ENCODE results near the gene NLRP9. TPM values are rescaled to one million over a fixed set of nuclear protein-coding genes. Genes with fewer than 3 reads are reported as not detected.
"Not testable (repeated sequence)": the region's sequence is repeated elsewhere in the genome, so short reads cannot be mapped to it uniquely, and the experiment has no call there.

Gene NLRP9
- total and polyA plus RNA-seq, 2 donors (not counting 1 experiment from before 2014, with no cell fraction given), result not detected

GRCh38 chr19:55756808-55757207 lies 18.6 kb upstream of the NLRP9 start:
- H3K27ac ChIP-seq (ENCODE audit: insufficient read depth, low read length); H3K4me3 ChIP-seq (replicated peaks in 1 of 4; ENCODE audit: control extremely low read depth in 1 of 4, insufficient read depth in 1 of 4, low read depth in 3 of 4, low read length in 4 of 4); H4K20me1 ChIP-seq (ENCODE audit: control insufficient read depth, extremely low read depth, insufficient read depth, low read length); H3K9me3 ChIP-seq (ENCODE audit: control insufficient read depth, insufficient read depth, low read depth, low read length); H2AFZ ChIP-seq (ENCODE audit: low read length); DNase-seq (ENCODE audit: low read depth in 2 of 2); H3K27me3 ChIP-seq (ENCODE audit: control insufficient read depth, insufficient read depth, low read length); H3K9ac ChIP-seq (ENCODE audit: insufficient read depth, low read length); H3K4me2 ChIP-seq (ENCODE audit: extremely low read depth, insufficient read depth, low read length); H3K4me1 ChIP-seq (ENCODE audit: control insufficient read depth, extremely low read depth, insufficient read depth, low read length); H3K79me2 ChIP-seq (ENCODE audit: control insufficient read depth, insufficient read depth, low read length); H3K36me3 ChIP-seq (ENCODE audit: control insufficient read depth, insufficient read depth, low read length): not testable (repeated sequence)

- no peaks in the 10 kb centered on the region for H3K9me3 ChIP-seq (ENCODE audit: control insufficient read depth, insufficient read depth, low read depth, low read length)
- H3K36me3 ChIP-seq (ENCODE audit: control insufficient read depth, insufficient read depth, low read length), result no peaks in the 10 kb centered on the region
- H3K27ac ChIP-seq (ENCODE audit: insufficient read depth, low read length), result no peak overlapping the region
- no peaks in the 10 kb centered on the region for H3K4me1 ChIP-seq (ENCODE audit: control insufficient read depth, extremely low read depth, insufficient read depth, low read length)
- no peaks in the 10 kb centered on the region for H3K27me3 ChIP-seq (ENCODE audit: control insufficient read depth, insufficient read depth, low read length)
- DNase-seq (ENCODE audit: low read depth in 2 of 2), result no peak
- no peak overlapping the region for H3K9ac ChIP-seq (ENCODE audit: insufficient read depth, low read length)
- no peak overlapping the region for H3K4me3 ChIP-seq (replicated peaks in 1 of 4; ENCODE audit: control extremely low read depth in 1 of 4, insufficient read depth in 1 of 4, low read depth in 3 of 4, low read length in 4 of 4)
- no peaks in the 10 kb centered on the region for H4K20me1 ChIP-seq (ENCODE audit: control insufficient read depth, extremely low read depth, insufficient read depth, low read length)
- TF ChIP-seq, protein P1, sequence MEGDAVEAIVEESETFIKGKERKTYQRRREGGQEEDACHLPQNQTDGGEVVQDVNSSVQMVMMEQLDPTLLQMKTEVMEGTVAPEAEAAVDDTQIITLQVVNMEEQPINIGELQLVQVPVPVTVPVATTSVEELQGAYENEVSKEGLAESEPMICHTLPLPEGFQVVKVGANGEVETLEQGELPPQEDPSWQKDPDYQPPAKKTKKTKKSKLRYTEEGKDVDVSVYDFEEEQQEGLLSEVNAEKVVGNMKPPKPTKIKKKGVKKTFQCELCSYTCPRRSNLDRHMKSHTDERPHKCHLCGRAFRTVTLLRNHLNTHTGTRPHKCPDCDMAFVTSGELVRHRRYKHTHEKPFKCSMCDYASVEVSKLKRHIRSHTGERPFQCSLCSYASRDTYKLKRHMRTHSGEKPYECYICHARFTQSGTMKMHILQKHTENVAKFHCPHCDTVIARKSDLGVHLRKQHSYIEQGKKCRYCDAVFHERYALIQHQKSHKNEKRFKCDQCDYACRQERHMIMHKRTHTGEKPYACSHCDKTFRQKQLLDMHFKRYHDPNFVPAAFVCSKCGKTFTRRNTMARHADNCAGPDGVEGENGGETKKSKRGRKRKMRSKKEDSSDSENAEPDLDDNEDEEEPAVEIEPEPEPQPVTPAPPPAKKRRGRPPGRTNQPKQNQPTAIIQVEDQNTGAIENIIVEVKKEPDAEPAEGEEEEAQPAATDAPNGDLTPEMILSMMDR (conservative IDR thresholded peaks at IDR 0.05 in 1 of 2, IDR thresholded peaks at IDR 0.05 in 1 of 2; ENCODE audit: low read depth in 1 of 2, low read length in 2 of 2), result no peak
- TF ChIP-seq EZH2 (IDR thresholded peaks at IDR 0.05; ENCODE audit: low read length, missing control alignments), result no peak
- no peak overlapping the region for H3K4me2 ChIP-seq (ENCODE audit: extremely low read depth, insufficient read depth, low read length)
- H3K79me2 ChIP-seq (ENCODE audit: control insufficient read depth, insufficient read depth, low read length), result no peaks in the 10 kb centered on the region
- no peak overlapping the region for H2AFZ ChIP-seq (ENCODE audit: low read length)
These were observed 15.2 kb upstream of the NLRP9 start for GRCh38 chr19:55753401-55753800.

DNA sequence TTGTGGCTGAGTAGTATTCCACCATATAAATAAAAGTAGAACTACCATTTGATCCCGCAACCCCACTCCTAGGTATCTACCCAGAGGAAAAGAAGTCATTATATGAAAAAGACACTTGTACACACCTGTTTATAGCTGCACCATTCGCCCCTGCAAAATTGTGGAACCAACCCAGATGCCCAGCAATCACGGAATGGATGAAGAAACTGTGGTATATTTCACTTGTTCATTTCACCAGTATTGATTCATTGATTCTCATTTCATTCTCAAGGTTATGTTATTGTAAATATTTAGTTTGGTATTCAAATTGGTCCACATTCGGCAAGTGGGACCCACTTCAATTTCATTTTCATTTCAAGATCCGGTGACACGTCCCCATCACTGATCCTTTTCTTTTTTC lies 12.5 kb upstream of the NLRP9 start:
- Histone ChIP-seq H3K4me1 (ENCODE audit: control insufficient read depth, extremely low read depth, insufficient read depth, low read length) (no peaks in the 10 kb centered on the region), H3K4me3 (replicated peaks in 1 of 4; ENCODE audit: control extremely low read depth in 1 of 4, insufficient read depth in 1 of 4, low read depth in 3 of 4, low read length in 4 of 4) (no peak overlapping the region), H3K9me3 (ENCODE audit: control insufficient read depth, insufficient read depth, low read depth, low read length) (no peaks in the 10 kb centered on the region), H3K27ac (ENCODE audit: insufficient read depth, low read length) (no peak overlapping the region), H3K4me2 (ENCODE audit: extremely low read depth, insufficient read depth, low read length) (no peak overlapping the region), H3K36me3 (ENCODE audit: control insufficient read depth, insufficient read depth, low read length) (no peaks in the 10 kb centered on the region), H3K9ac (ENCODE audit: insufficient read depth, low read length) (no peak overlapping the region), H2AFZ (ENCODE audit: low read length) (no peak overlapping the region), H3K79me2 (ENCODE audit: control insufficient read depth, insufficient read depth, low read length) (no peaks in the 10 kb centered on the region), H4K20me1 (ENCODE audit: control insufficient read depth, extremely low read depth, insufficient read depth, low read length) (no peaks in the 10 kb centered on the region), H3K27me3 (ENCODE audit: control insufficient read depth, insufficient read depth, low read length) (no peaks in the 10 kb centered on the region)
- no peak for DNase-seq (ENCODE audit: low read depth in 2 of 2)
- TF ChIP-seq EZH2 (IDR thresholded peaks at IDR 0.05; ENCODE audit: low read length, missing control alignments), result no peak
- TF ChIP-seq, protein P1 (conservative IDR thresholded peaks at IDR 0.05 in 1 of 2, IDR thresholded peaks at IDR 0.05 in 1 of 2; ENCODE audit: low read depth in 1 of 2, low read length in 2 of 2), result no peak

- H2AFZ ChIP-seq (ENCODE audit: low read length); H3K79me2 ChIP-seq (ENCODE audit: control insufficient read depth, insufficient read depth, low read length); H3K4me3 ChIP-seq (replicated peaks in 1 of 4; ENCODE audit: control extremely low read depth in 1 of 4, insufficient read depth in 1 of 4, low read depth in 3 of 4, low read length in 4 of 4); H3K9ac ChIP-seq (ENCODE audit: insufficient read depth, low read length); H3K27ac ChIP-seq (ENCODE audit: insufficient read depth, low read length); H3K4me2 ChIP-seq (ENCODE audit: extremely low read depth, insufficient read depth, low read length); H3K4me1 ChIP-seq (ENCODE audit: control insufficient read depth, extremely low read depth, insufficient read depth, low read length); DNase-seq (ENCODE audit: low read depth in 2 of 2); H3K27me3 ChIP-seq (ENCODE audit: control insufficient read depth, insufficient read depth, low read length); H3K9me3 ChIP-seq (ENCODE audit: control insufficient read depth, insufficient read depth, low read depth, low read length); H4K20me1 ChIP-seq (ENCODE audit: control insufficient read depth, extremely low read depth, insufficient read depth, low read length); H3K36me3 ChIP-seq (ENCODE audit: control insufficient read depth, insufficient read depth, low read length): not testable (repeated sequence)
These were observed 7.8 kb downstream of the NLRP9 start for GRCh38 chr19:55730378-55730777.

Data from fibroblast of lung (primary cell).